WI38 (cell line): ENCODE results near the gene GCH1.

Experiments
- H3K4me3 ChIP-seq: 2 replicates; pipeline ENCODE4 v1.5.1; 2011; ENCODE audit warnings: low read depth, mild to moderate bottlenecking, control low read depth, low read length
- TF ChIP-seq, protein P1 (sequence below): IDR thresholded peaks from 2 replicates; pipeline ENCODE4 v1.5.1; 2012; ENCODE audit warnings: low read depth, mild to moderate bottlenecking, control low read depth, low read length

Gene GCH1

GRCh38 chr14:54830650-54831049 is 72.0 kb downstream of the GCH1 start:
- TF ChIP-seq, protein P1, sequence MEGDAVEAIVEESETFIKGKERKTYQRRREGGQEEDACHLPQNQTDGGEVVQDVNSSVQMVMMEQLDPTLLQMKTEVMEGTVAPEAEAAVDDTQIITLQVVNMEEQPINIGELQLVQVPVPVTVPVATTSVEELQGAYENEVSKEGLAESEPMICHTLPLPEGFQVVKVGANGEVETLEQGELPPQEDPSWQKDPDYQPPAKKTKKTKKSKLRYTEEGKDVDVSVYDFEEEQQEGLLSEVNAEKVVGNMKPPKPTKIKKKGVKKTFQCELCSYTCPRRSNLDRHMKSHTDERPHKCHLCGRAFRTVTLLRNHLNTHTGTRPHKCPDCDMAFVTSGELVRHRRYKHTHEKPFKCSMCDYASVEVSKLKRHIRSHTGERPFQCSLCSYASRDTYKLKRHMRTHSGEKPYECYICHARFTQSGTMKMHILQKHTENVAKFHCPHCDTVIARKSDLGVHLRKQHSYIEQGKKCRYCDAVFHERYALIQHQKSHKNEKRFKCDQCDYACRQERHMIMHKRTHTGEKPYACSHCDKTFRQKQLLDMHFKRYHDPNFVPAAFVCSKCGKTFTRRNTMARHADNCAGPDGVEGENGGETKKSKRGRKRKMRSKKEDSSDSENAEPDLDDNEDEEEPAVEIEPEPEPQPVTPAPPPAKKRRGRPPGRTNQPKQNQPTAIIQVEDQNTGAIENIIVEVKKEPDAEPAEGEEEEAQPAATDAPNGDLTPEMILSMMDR, result no peak
- H3K4me3 ChIP-seq, result no peak overlapping the region

GRCh38 chr14:54829486-54830224 is 73.0 kb downstream of the GCH1 start:
- no peak overlapping the region for H3K4me3 ChIP-seq
- TF ChIP-seq, protein P1, result no peak

DNA sequence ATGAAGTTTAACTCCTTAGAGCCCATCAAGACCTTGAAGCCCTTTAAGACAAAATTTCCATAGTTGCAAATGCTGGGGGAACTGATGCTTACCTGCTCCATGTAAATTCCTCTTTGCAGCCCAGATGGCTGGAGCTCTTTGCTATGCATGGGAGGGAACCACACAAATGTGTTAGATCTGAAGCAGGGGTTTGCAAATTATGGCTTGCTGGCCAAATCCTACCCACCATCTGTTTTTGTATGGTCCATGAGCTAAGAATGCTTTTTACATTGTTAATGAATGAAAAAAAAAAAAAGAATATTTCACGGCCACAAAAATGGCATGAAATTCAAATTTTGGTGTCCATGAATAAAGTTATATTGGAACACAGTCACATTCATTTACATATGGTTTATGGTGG is 74.6 kb downstream of the GCH1 start:
- no peak overlapping the region for H3K4me3 ChIP-seq
- TF ChIP-seq, protein P1, result no peak

GRCh38 chr14:54823757-54824549 is 78.7 kb downstream of the GCH1 start:
- TF ChIP-seq, protein P1, result no peak
- H3K4me3 ChIP-seq, result no peak overlapping the region

DNA sequence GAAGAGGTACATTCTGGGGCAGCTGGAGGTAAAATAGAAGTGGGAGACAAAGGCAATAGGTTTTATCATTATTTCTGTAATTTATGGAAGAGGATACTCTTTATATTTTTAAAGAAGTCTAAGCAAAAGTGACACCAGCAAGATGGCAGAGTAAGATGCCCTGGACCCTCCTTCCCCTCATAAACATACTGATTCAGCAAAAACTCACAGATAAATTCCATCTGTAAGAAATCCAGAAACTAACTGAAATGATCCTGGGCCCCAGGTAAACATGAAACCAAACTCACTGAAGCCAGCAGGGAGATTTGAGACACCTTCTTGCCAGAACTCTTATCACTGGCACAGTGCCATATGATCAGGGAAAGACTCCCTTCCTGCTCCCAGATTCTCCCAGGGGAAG is 79.9 kb downstream of the GCH1 start:
- no peak overlapping the region for H3K4me3 ChIP-seq
- TF ChIP-seq, protein P1, result no peak

DNA sequence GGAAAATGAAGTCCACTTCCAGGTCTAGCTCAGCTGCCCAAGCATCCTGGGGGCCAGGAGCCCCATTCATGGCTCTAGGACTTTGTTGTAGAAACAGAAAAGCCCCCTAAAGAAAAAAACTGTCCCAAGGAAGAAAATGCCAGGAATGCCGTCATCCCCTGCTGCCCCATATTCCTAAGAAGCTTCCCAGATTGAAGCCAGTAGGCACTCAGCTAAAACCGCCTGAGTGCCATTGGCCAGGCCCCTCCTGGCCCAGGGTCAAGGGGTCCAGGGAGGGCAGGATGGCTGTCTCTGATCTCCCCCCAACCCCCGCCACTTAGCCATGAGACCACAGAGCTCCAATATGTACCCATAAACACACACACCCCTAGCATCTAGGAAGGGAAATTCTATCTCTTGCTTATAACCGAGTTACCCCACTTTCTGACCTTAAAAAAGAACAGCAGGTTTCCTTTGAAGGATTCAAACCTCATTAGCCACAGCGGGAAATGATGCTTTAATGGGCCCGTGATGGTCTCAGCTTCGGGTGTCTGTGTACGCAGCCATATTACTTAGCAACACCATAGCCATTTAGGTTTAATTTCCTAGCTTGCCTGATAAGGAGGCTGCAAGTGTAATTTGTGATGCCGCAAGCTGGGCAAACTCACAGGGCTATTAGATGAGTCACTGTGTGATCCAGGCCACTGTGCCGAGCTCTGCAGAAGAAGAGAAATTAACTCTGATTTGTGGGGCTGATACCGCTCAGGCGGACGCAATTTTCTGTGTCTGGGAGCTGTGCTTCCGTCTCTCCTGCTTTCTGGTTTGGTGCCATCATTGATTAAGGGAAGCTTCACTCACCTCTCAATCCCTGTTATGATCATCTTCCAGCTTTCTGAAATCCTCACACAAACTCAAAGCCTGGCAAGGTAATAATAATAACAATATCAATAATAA is 84.2 kb downstream of the GCH1 start:
- no peak overlapping the region for H3K4me3 ChIP-seq
- TF ChIP-seq, protein P1, result no peak
